ENCODE data around the gene ZFAND2B. TPM values are rescaled to one million over a fixed set of nuclear protein-coding genes. Genes with fewer than 3 reads are reported as not detected.

Gene ZFAND2B
- total and polyA plus RNA-seq, 2 donors (not counting 1 experiment from before 2014, with no cell fraction given), result 55.2 to 115 TPM

DNA sequence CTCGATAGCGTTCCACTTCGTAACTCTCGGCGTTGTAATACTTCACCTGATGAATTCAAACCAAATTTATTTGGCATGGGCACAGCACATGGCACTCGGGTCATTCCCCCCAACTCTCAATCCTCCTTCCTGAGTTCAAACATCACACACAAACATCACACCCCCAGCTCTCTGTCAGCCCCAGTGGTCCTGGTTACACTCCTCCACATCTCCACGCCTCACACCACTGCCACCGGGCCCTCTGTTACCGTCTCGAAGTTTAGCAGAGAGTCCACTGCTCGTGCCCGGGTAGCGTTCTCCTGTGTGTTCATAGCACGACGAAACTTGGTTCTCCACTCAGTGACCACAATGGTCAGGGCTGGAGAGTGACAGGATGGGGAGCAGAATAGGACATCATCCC, 7.6 kb downstream of the ZFAND2B start:
- no peak for DNase-seq
- no peak overlapping the region for H2AFZ ChIP-seq (ENCODE audit: insufficient read depth, low read depth, low read length, poor library complexity, severe bottlenecking)
- TF ChIP-seq, protein P1, sequence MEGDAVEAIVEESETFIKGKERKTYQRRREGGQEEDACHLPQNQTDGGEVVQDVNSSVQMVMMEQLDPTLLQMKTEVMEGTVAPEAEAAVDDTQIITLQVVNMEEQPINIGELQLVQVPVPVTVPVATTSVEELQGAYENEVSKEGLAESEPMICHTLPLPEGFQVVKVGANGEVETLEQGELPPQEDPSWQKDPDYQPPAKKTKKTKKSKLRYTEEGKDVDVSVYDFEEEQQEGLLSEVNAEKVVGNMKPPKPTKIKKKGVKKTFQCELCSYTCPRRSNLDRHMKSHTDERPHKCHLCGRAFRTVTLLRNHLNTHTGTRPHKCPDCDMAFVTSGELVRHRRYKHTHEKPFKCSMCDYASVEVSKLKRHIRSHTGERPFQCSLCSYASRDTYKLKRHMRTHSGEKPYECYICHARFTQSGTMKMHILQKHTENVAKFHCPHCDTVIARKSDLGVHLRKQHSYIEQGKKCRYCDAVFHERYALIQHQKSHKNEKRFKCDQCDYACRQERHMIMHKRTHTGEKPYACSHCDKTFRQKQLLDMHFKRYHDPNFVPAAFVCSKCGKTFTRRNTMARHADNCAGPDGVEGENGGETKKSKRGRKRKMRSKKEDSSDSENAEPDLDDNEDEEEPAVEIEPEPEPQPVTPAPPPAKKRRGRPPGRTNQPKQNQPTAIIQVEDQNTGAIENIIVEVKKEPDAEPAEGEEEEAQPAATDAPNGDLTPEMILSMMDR (IDR thresholded peaks at IDR 0.05), result no peak
- TF ChIP-seq EZH2 (IDR thresholded peaks at IDR 0.05; ENCODE audit: borderline replicate concordance, insufficient read depth, low read depth, low read length, poor library complexity, severe bottlenecking), result no peak
- intact Hi-C loops (cut with micrococcal nuclease), result no loop called here
- H3K9me3 ChIP-seq (ENCODE audit: control extremely low read depth in 1 of 3, control insufficient read depth in 2 of 3, insufficient read depth in 1 of 3, low read length in 2 of 3), result no peaks in the 10 kb centered on the region
- peaks cover 15 to 23% of the 10 kb centered on the region in 2 donors for H3K4me1 ChIP-seq (ENCODE audit: control insufficient read depth in 2 of 2, insufficient read depth in 2 of 2, low read length in 2 of 2)
- no peak overlapping the region for H3K9ac ChIP-seq (ENCODE audit: low read length)
- H3K4me3 ChIP-seq (ENCODE audit: control extremely low read depth in 1 of 5, extremely low read depth in 1 of 5, insufficient read depth in 1 of 5, low read depth in 2 of 5, low read length in 4 of 5), result no peak overlapping the region
- peaks cover 23% of the 10 kb centered on the region for H3K4me1 Mint-ChIP-seq
- no peak overlapping the region for H3K4me3 Mint-ChIP-seq
- ChIA-PET CTCF (interaction anchor here (1.0 to 7.3 kb wide), 5 partner anchors 38 to 65 kb away, joined by 3 to 65 read pairs (median 5); partner anchors contain the start of genes DNAJB2, NHEJ1 and TUBA4A), POLR2A (no interaction called here)
- H3K27ac Mint-ChIP-seq, result no peak overlapping the region
- WGBS (ENCODE audit: insufficient coverage), result 97% methylated on average over 12 of the region's 15 CpGs
- no peak overlapping the region for H3K4me2 ChIP-seq (replicated peaks; ENCODE audit: low read depth, low read length, poor library complexity, severe bottlenecking)
- no peaks in the 10 kb centered on the region for H3K27me3 Mint-ChIP-seq
- no peaks in the 10 kb centered on the region for H3K9me3 Mint-ChIP-seq (ENCODE audit: insufficient read depth)
- no peaks in the 10 kb centered on the region for H3K27me3 ChIP-seq (replicated peaks in 1 of 4; ENCODE audit: control extremely low read depth in 1 of 4, control insufficient read depth in 3 of 4, insufficient read depth in 4 of 4, low read length in 3 of 4)
- H4K20me1 ChIP-seq (ENCODE audit: control insufficient read depth, insufficient read depth, low read length, poor library complexity, severe bottlenecking), result peaks cover under 1% of the 10 kb centered on the region
- no peak overlapping the region for H3K27ac ChIP-seq (ENCODE audit: low read length in 2 of 2)
- H3K79me2 ChIP-seq (ENCODE audit: control insufficient read depth, insufficient read depth, low read length), result no peaks in the 10 kb centered on the region
- no peak for ATAC-seq (ENCODE audit: low read depth)
- H3K36me3 ChIP-seq (replicated peaks in 1 of 2; ENCODE audit: control extremely low read depth in 1 of 2, control insufficient read depth in 1 of 2, extremely low read depth in 1 of 2, insufficient read depth in 2 of 2, low read length in 1 of 2), result peaks cover 3 to 8% of the 10 kb centered on the region in 2 experiments

DNA sequence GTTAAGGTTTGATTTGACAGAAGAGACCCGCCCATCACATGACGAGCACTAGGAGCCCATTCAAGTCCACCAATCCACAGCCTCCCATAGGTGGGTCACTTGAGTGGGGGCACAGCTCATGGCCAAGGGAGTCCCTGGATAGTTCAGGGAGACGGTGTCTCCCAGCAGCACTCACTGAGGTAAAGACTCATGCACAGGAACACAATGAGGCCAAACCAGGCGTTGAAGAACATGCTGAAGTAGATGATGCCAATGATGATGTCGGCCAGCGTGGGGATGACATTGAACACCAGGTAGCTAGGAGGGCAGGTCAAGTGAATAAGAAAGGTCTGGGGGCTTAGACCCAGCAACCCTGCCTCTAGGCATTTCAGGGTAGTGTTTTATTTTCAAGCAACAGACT, 8.2 kb downstream of the ZFAND2B start:
- Histone ChIP-seq H3K9me3 (ENCODE audit: control extremely low read depth in 1 of 3, control insufficient read depth in 2 of 3, insufficient read depth in 1 of 3, low read length in 2 of 3) (no peaks in the 10 kb centered on the region), H3K79me2 (ENCODE audit: control insufficient read depth, insufficient read depth, low read length) (no peaks in the 10 kb centered on the region), H3K4me1 (ENCODE audit: control insufficient read depth in 2 of 2, insufficient read depth in 2 of 2, low read length in 2 of 2) (peaks cover 20 to 29% of the 10 kb centered on the region in 2 donors), H3K36me3 (replicated peaks in 1 of 2; ENCODE audit: control extremely low read depth in 1 of 2, control insufficient read depth in 1 of 2, extremely low read depth in 1 of 2, insufficient read depth in 2 of 2, low read length in 1 of 2) (peaks cover 0 to 6% of the 10 kb centered on the region in 2 experiments), H3K27ac (ENCODE audit: low read length in 2 of 2) (no peak overlapping the region), H3K4me3 (ENCODE audit: control extremely low read depth in 1 of 5, extremely low read depth in 1 of 5, insufficient read depth in 1 of 5, low read depth in 2 of 5, low read length in 4 of 5) (no peak overlapping the region), H3K4me2 (replicated peaks; ENCODE audit: low read depth, low read length, poor library complexity, severe bottlenecking) (no peak overlapping the region), H3K9ac (ENCODE audit: low read length) (no peak overlapping the region), H3K27me3 (replicated peaks in 1 of 4; ENCODE audit: control extremely low read depth in 1 of 4, control insufficient read depth in 3 of 4, insufficient read depth in 4 of 4, low read length in 3 of 4) (no peaks in the 10 kb centered on the region), H2AFZ (ENCODE audit: insufficient read depth, low read depth, low read length, poor library complexity, severe bottlenecking) (no peak overlapping the region), H4K20me1 (ENCODE audit: control insufficient read depth, insufficient read depth, low read length, poor library complexity, severe bottlenecking) (peaks cover 7% of the 10 kb centered on the region)
- ChIA-PET CTCF (interaction anchor here (1.1 to 7.3 kb wide), 4 partner anchors 12 to 57 kb away, joined by 5 to 65 read pairs (median 5); partner anchors contain the start of genes NHEJ1 and TUBA4A), POLR2A (interaction anchor here (0.6 kb wide), 1 partner anchor 37 kb away, joined by 4 read pairs; no protein-coding TSS in a partner anchor)
- Mint-ChIP-seq H3K4me3 (no peak overlapping the region), H3K4me1 (peaks cover 26% of the 10 kb centered on the region), H3K27me3 (no peaks in the 10 kb centered on the region), H3K9me3 (ENCODE audit: insufficient read depth) (no peaks in the 10 kb centered on the region), H3K27ac (no peak overlapping the region)
- WGBS (ENCODE audit: insufficient coverage), result 94% methylated on average over 3 of the region's 6 CpGs
- TF ChIP-seq EZH2 (IDR thresholded peaks at IDR 0.05; ENCODE audit: borderline replicate concordance, insufficient read depth, low read depth, low read length, poor library complexity, severe bottlenecking), result no peak
- TF ChIP-seq, protein P1 (IDR thresholded peaks at IDR 0.05), result no peak
- ATAC-seq (ENCODE audit: low read depth) (no peak), DNase-seq (no peak)
- intact Hi-C loops (cut with micrococcal nuclease), result no loop called here

All from B cell (primary cell).